Astrocyte of the spinal cord (primary cell): ENCODE results near the gene PXMP2.

ENCODE experiments used
- DNase-seq: peaks from one replicate; pipeline ENCODE4 v3.0.0; 2011; ENCODE audit warnings: low read depth, low spot score
- H3K4me3 ChIP-seq: 2 replicates; pipeline ENCODE4 v1.5.1; 2011; ENCODE audit warnings: low read depth, mild to moderate bottlenecking, low read length, moderate library complexity
- CTCF ChIP-seq: IDR thresholded peaks from 2 replicates; pipeline ENCODE4 v1.5.1; 2012; ENCODE audit warnings: low read depth, mild to moderate bottlenecking, low read length, inconsistent platforms
- in situ Hi-C: cut with HindIII; loops from 2 replicates; pipeline ENCODE4 v1.10.0; 2017; ENCODE audit warnings: low sequenced_read_pairs

The PXMP2 gene

GRCh38 chr12:132723015-132723763 lies 35.8 kb downstream of the PXMP2 start:
- no peak overlapping the region for H3K4me3 ChIP-seq
- TF ChIP-seq CTCF = no peak
- in situ Hi-C loops = no loop called here
- peak; percentile 18 for DNase-seq

GRCh38 chr12:132723764-132724140 lies 36.4 kb downstream of the PXMP2 start:
- no peak for TF ChIP-seq CTCF
- DNase-seq = peak; percentile 18
- in situ Hi-C loops = no loop called here
- H3K4me3 ChIP-seq = no peak overlapping the region

GRCh38 chr12:132724506-132725241 lies 37.3 kb downstream of the PXMP2 start:
- TF ChIP-seq CTCF = no peak
- no peak overlapping the region for H3K4me3 ChIP-seq
- no peak for DNase-seq
- in situ Hi-C loops = no loop called here

- DNase-seq = no peak
- no peak overlapping the region for H3K4me3 ChIP-seq
These were observed 39.0 kb downstream of the PXMP2 start for GRCh38 chr12:132726386-132726785.

GRCh38 chr12:132727091-132727794 lies 39.9 kb downstream of the PXMP2 start:
- in situ Hi-C loops = no loop called here
- no peak overlapping the region for H3K4me3 ChIP-seq
- DNase-seq = no peak
- no peak for TF ChIP-seq CTCF

More at GRCh38 chr12:132726386-132726785, 39.0 kb downstream of the PXMP2 start:
- in situ Hi-C loops = no loop called here
- TF ChIP-seq CTCF = no peak

- in situ Hi-C loops = no loop called here
- TF ChIP-seq CTCF = no peak
- H3K4me3 ChIP-seq = no peak overlapping the region
- DNase-seq = no peak
These were observed 41.1 kb downstream of the PXMP2 start for GRCh38 chr12:132728502-132728901.
